ENCODE results near the gene UNC79.

The UNC79 gene

DNA sequence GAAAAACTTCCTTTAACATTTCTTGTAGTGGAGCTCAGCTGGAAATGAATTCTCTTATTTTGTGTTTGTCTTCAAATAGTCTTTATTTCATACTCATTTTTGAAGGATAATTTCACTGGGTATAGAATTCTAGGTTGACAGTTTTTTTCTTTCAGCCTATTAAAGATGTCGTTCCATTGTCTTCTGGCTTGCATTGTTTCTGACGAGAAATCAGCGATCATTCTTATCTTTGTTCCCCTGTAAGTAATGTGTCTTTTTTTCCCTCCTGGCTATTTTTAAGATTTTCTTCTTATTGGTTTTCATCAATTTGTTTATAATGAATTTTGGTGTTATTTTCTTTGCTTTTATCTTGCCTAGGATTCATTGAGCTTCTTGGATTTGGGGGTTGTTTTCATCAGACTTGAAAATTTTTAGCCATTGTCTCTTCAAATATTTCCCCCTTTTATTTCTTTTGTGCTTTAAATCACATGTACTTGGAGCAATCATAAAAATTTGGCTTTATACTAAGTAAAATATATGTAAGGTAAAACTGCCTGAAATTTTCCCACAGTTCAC lies 89.4 kb downstream of the UNC79 start (continued):
- TF ChIP-seq ZNF596 (tag by site-specific recombination; IDR thresholded peaks at IDR 0.05) = no peak
- TF ChIP-seq ZFP69B (tag by site-specific recombination; IDR thresholded peaks at IDR 0.05) = no peak
- TF ChIP-seq ZNF10 (tag by site-specific recombination; IDR thresholded peaks at IDR 0.05) = no peak
- no peak for TF ChIP-seq ZNF571 (tag by site-specific recombination; IDR thresholded peaks at IDR 0.05)
- no peak for TF ChIP-seq ZNF133 (tag by site-specific recombination; IDR thresholded peaks at IDR 0.05)
- no peak for TF ChIP-seq HOXD13 (CRISPR knock-in tag; IDR thresholded peaks at IDR 0.05; ENCODE audit: borderline replicate concordance)
- TF ChIP-seq ZNF138 (tag by site-specific recombination; IDR thresholded peaks at IDR 0.05; ENCODE audit: borderline replicate concordance) = no peak
- no peak for TF ChIP-seq ZNF692 (tag by site-specific recombination; IDR thresholded peaks at IDR 0.05)
- no peak for TF ChIP-seq ZNF239 (tag by site-specific recombination; IDR thresholded peaks at IDR 0.05)
- no peak for TF ChIP-seq ZNF747 (tag by site-specific recombination; IDR thresholded peaks at IDR 0.05)
- no peak for TF ChIP-seq ZNF561 (tag by site-specific recombination; IDR thresholded peaks at IDR 0.05; ENCODE audit: borderline replicate concordance)
- TF ChIP-seq, protein P1, sequence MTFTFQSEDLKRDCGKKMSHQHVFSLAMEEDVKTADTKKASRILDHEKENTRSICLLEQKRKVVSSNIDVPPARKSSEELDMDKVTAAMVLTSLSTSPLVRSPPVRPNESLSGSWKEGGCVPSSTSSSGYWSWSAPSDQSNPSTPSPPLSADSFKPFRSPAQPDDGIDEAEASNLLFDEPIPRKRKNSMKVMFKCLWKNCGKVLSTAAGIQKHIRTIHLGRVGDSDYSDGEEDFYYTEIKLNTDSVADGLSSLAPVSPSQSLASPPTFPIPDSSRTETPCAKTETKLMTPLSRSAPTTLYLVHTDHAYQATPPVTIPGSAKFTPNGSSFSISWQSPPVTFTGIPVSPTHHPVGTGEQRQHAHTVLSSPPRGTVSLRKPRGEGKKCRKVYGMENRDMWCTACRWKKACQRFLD (tag by site-specific recombination; IDR thresholded peaks at IDR 0.05) = no peak
- TF ChIP-seq ZNF558 (tag by site-specific recombination; IDR thresholded peaks at IDR 0.05) = peak; percentile 49; the same call in 1 of the 2 replicates
- no peak for TF ChIP-seq ZNF211 (tag by site-specific recombination; IDR thresholded peaks at IDR 0.05; ENCODE audit: low read depth)
- TF ChIP-seq, protein P2, sequence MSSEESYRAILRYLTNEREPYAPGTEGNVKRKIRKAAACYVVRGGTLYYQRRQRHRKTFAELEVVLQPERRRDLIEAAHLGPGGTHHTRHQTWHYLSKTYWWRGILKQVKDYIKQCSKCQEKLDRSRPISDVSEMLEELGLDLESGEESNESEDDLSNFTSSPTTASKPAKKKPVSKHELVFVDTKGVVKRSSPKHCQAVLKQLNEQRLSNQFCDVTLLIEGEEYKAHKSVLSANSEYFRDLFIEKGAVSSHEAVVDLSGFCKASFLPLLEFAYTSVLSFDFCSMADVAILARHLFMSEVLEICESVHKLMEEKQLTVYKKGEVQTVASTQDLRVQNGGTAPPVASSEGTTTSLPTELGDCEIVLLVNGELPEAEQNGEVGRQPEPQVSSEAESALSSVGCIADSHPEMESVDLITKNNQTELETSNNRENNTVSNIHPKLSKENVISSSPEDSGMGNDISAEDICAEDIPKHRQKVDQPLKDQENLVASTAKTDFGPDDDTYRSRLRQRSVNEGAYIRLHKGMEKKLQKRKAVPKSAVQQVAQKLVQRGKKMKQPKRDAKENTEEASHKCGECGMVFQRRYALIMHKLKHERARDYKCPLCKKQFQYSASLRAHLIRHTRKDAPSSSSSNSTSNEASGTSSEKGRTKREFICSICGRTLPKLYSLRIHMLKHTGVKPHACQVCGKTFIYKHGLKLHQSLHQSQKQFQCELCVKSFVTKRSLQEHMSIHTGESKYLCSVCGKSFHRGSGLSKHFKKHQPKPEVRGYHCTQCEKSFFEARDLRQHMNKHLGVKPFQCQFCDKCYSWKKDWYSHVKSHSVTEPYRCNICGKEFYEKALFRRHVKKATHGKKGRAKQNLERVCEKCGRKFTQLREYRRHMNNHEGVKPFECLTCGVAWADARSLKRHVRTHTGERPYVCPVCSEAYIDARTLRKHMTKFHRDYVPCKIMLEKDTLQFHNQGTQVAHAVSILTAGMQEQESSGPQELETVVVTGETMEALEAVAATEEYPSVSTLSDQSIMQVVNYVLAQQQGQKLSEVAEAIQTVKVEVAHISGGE (tag by site-specific recombination; conservative IDR thresholded peaks at IDR 0.05; ENCODE audit: low read depth) = no peak
- no peak for TF ChIP-seq ZBTB17 (tag by site-specific recombination; IDR thresholded peaks at IDR 0.05)
- TF ChIP-seq, protein P3, sequence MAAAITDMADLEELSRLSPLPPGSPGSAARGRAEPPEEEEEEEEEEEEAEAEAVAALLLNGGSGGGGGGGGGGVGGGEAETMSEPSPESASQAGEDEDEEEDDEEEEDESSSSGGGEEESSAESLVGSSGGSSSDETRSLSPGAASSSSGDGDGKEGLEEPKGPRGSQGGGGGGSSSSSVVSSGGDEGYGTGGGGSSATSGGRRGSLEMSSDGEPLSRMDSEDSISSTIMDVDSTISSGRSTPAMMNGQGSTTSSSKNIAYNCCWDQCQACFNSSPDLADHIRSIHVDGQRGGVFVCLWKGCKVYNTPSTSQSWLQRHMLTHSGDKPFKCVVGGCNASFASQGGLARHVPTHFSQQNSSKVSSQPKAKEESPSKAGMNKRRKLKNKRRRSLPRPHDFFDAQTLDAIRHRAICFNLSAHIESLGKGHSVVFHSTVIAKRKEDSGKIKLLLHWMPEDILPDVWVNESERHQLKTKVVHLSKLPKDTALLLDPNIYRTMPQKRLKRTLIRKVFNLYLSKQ (tag by site-specific recombination; IDR thresholded peaks at IDR 0.05; ENCODE audit: borderline replicate concordance) = no peak
- TF ChIP-seq ZNF184 (tag by site-specific recombination; IDR thresholded peaks at IDR 0.05) = 0 out of 2 replicates have a peak, but pooled peaks have one; percentile 52
- TF ChIP-seq, protein P4, sequence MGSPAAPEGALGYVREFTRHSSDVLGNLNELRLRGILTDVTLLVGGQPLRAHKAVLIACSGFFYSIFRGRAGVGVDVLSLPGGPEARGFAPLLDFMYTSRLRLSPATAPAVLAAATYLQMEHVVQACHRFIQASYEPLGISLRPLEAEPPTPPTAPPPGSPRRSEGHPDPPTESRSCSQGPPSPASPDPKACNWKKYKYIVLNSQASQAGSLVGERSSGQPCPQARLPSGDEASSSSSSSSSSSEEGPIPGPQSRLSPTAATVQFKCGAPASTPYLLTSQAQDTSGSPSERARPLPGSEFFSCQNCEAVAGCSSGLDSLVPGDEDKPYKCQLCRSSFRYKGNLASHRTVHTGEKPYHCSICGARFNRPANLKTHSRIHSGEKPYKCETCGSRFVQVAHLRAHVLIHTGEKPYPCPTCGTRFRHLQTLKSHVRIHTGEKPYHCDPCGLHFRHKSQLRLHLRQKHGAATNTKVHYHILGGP (tag by site-specific recombination; IDR thresholded peaks at IDR 0.05) = no peak
- no peak for TF ChIP-seq REST (tag by site-specific recombination; IDR thresholded peaks at IDR 0.05)
- no peak for TF ChIP-seq ZNF843 (tag by site-specific recombination; IDR thresholded peaks at IDR 0.05)
- TF ChIP-seq ZNF768 (tag by site-specific recombination; IDR thresholded peaks at IDR 0.05) = no peak
- no peak for TF ChIP-seq TSHZ1 (tag by site-specific recombination; IDR thresholded peaks at IDR 0.05; ENCODE audit: borderline replicate concordance)
- TF ChIP-seq ZNF391 (tag by site-specific recombination; IDR thresholded peaks at IDR 0.05; ENCODE audit: borderline replicate concordance, low read depth) = 0 out of 2 replicates have a peak, but pooled peaks have one; percentile 41

Data from HEK293 (cell line).